H1 (cell line): ENCODE measurements around the gene INSM2.

ENCODE experiments used
- CHD2 ChIP-seq: IDR thresholded peaks from 2 replicates; pipeline ENCODE4 v1.6.1; 2012; ENCODE audit warnings: low read length, improper control_type of control experiment
- CTCF ChIP-seq, 3 experiments: IDR thresholded peaks; 1 replicate in 2 of 3; 2 replicates in 1 of 3; pipeline versions ENCODE4 v1.5.1 to v1.6.1; 2011; ENCODE audit warnings: low read length in 3 of 3, mild to moderate bottlenecking in 3 of 3, inconsistent platforms in 2 of 3, low read depth in 1 of 3, moderate library complexity in 1 of 3; ENCODE audit not compliant: insufficient read depth in 1 of 3; ENCODE audit errors: control extremely low read depth in 1 of 3
- JUND ChIP-seq: IDR thresholded peaks from 2 replicates; pipeline ENCODE4 v1.6.1; 2011; ENCODE audit warnings: mild to moderate bottlenecking, improper control_type of control experiment, low read length
- MAFK ChIP-seq: IDR thresholded peaks from 2 replicates; pipeline ENCODE4 v1.6.1; 2012; ENCODE audit warnings: low read depth, mild to moderate bottlenecking, improper control_type of control experiment, low read length
- POLR2A ChIP-seq, 2 experiments: IDR thresholded peaks; 1 replicate in 1 of 2; 2 replicates in 1 of 2; pipeline ENCODE4 v1.6.1; 2011; ENCODE audit warnings: low read depth in 2 of 2, low read length in 2 of 2, mild to moderate bottlenecking in 2 of 2; ENCODE audit errors: control extremely low read depth in 1 of 2
- POLR2AphosphoS5 ChIP-seq: IDR thresholded peaks from 2 replicates; pipeline ENCODE4 v1.6.1; 2011; ENCODE audit warnings: low read depth, low read length
- RAD21 ChIP-seq, 2 experiments: IDR thresholded peaks in 1 of 2; conservative IDR thresholded peaks in 1 of 2; 2 replicates each; pipeline ENCODE4 v1.6.1; 2011; ENCODE audit warnings: low read depth in 2 of 2, low read length in 2 of 2, improper control_type of control experiment in 1 of 2, inconsistent platforms in 1 of 2, mild to moderate bottlenecking in 1 of 2, moderate library complexity in 1 of 2
- RXRA ChIP-seq: IDR thresholded peaks from 2 replicates; pipeline ENCODE4 v1.6.1; 2011; ENCODE audit warnings: low read depth, mild to moderate bottlenecking, low read length, moderate library complexity; ENCODE audit not compliant: insufficient read depth
- SP1 ChIP-seq: IDR thresholded peaks from 2 replicates; pipeline ENCODE4 v1.6.1; 2011; ENCODE audit warnings: low read depth, low read length

DNA sequence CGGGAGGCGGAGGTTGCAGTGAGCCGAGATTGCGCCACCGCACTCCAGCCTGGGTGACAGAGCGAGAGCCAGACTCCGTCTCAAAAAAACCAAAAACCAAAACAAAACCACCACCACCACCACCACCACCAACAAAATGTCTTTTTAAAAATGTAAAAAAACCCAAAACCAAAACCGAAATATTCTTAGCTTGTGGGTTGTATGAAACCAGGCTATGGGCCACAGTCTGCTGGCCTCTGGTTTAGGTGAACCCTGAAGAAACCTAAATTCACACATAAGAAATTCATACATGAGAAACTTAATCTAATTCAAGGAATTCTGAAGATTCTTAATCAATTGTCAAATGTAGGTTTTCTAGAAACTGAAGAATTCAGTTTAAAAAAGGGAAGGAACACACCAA is 37.6 kb downstream of the INSM2 start:
- TF ChIP-seq POLR2AphosphoS5 = no peak
- TF ChIP-seq RAD21 (IDR thresholded peaks at IDR 0.05 in 1 of 2, conservative IDR thresholded peaks at IDR 0.05 in 1 of 2; ENCODE audit: low read depth in 2 of 2, low read length in 2 of 2) = no peak
- TF ChIP-seq CHD2 = no peak
- TF ChIP-seq POLR2A (IDR thresholded peaks at IDR 0.05; ENCODE audit: control extremely low read depth in 1 of 2, low read depth in 2 of 2, low read length in 2 of 2) = no peak
- TF ChIP-seq CTCF (IDR thresholded peaks at IDR 0.05; ENCODE audit: control extremely low read depth in 1 of 3, insufficient read depth in 1 of 3, low read depth in 1 of 3, low read length in 3 of 3) = no peak
- TF ChIP-seq RXRA = no peak
- no peak for TF ChIP-seq JUND
- no peak for TF ChIP-seq SP1
- no peak for TF ChIP-seq MAFK
